HepG2 (cell line): ENCODE results near the gene TNKS1BP1. TPM values are rescaled to one million over a fixed set of nuclear protein-coding genes. Genes with fewer than 3 reads are reported as not detected.

Experiments
- AHDC1 ChIP-seq: sonication (generic); formaldehyde crosslinking; IDR thresholded peaks from 2 replicates; pipeline ENCODE4 v1.5.1; 2020; ENCODE audit warnings: mild to moderate bottlenecking, missing genetic modification reagents, borderline replicate concordance
- CEBPG ChIP-seq: IDR thresholded peaks from 2 replicates; pipeline ENCODE4 v1.6.1; 2016
- FOSL1 ChIP-seq: sonication (generic); formaldehyde crosslinking; IDR thresholded peaks from 2 replicates; pipeline ENCODE4 v1.9.0; 2021; ENCODE audit warnings: missing genetic modification reagents, borderline replicate concordance
- JUNB ChIP-seq: sonication (generic); formaldehyde crosslinking; IDR thresholded peaks from 2 replicates; pipeline ENCODE4 v1.8.0; 2022; ENCODE audit warnings: missing genetic modification reagents, mild to moderate bottlenecking, borderline replicate concordance
- MTF1 ChIP-seq: sonication (generic); formaldehyde crosslinking; IDR thresholded peaks from 2 replicates; pipeline ENCODE4 v1.5.0; 2020; ENCODE audit warnings: missing genetic modification reagents
- NCOA1 ChIP-seq: sonication (generic); formaldehyde crosslinking; IDR thresholded peaks from 2 replicates; pipeline ENCODE4 v1.9.0; 2021; ENCODE audit warnings: missing genetic modification reagents
- SNAPC2 ChIP-seq: sonication (generic); formaldehyde crosslinking; IDR thresholded peaks from 2 replicates; pipeline ENCODE4 v1.8.1; 2022; ENCODE audit warnings: mild to moderate bottlenecking, missing genetic modification reagents
- STAT6 ChIP-seq: sonication (generic); formaldehyde crosslinking; IDR thresholded peaks from 2 replicates; pipeline ENCODE4 v1.4.0; 2020; ENCODE audit warnings: missing genetic modification reagents, mild to moderate bottlenecking, borderline replicate concordance
- THAP7 ChIP-seq: sonication (generic); formaldehyde crosslinking; IDR thresholded peaks from 2 replicates; pipeline ENCODE4 v1.8.1; 2023; ENCODE audit warnings: mild to moderate bottlenecking, missing genetic modification reagents
- ZNF18 ChIP-seq: sonication (generic); formaldehyde crosslinking; IDR thresholded peaks from 2 replicates; pipeline ENCODE4 v1.8.0; 2022; ENCODE audit warnings: mild to moderate bottlenecking, missing genetic modification reagents; ENCODE audit not compliant: insufficient replicate concordance
- ZSCAN12 ChIP-seq: sonication (generic); formaldehyde crosslinking; IDR thresholded peaks from 2 replicates; pipeline ENCODE4 v1.9.0; 2021; ENCODE audit warnings: mild to moderate bottlenecking, missing genetic modification reagents
- polyA plus RNA-seq, 8 experiments: library from polyadenylated mRNA; depleted of rRNA in 3 of 8; stranded (reverse) in 7 of 8; unstranded in 1 of 8; fragments of >200 nt; fragmentation: Illumina TruSeq in 4 of 8; extraction: Trizol in 4 of 8; gene quantifications; 2 replicates each; pipeline versions ENCODE4 v1.2.1 to v1.2.3, GENCODE V29; 2011 to 2016; ENCODE audit warnings: low read depth in 4 of 8, missing spikeins in 1 of 8, mixed read lengths in 1 of 8; ENCODE audit not compliant: insufficient read depth in 1 of 8
- total RNA-seq, 5 experiments: library from RNA; depleted of rRNA; stranded (reverse); fragments of >200 nt; fragmentation: Illumina TruSeq; extraction: Trizol; gene quantifications; 2 replicates each; pipeline ENCODE4 v1.2.3, GENCODE V29; 2016; ENCODE audit warnings: low read depth in 1 of 5

The TNKS1BP1 gene
- total and polyA plus RNA-seq, 2 of the 13 experiments (the other 11 are each of a cell fraction or from before 2014, with no cell fraction given), result 13.7 to 15.0 TPM

GRCh38 chr11:57313071-57313787, 11.5 kb downstream of the TNKS1BP1 start (continued):
- no peak for TF ChIP-seq AHDC1 (CRISPR knock-in tag)
- no peak for TF ChIP-seq ZNF18 (CRISPR knock-in tag)
- TF ChIP-seq CEBPG (CRISPR knock-in tag), result no peak
- TF ChIP-seq THAP7 (CRISPR knock-in tag), result no peak
- no peak for TF ChIP-seq STAT6 (CRISPR knock-in tag)
- TF ChIP-seq MTF1 (CRISPR knock-in tag), result no peak
- no peak for TF ChIP-seq FOSL1 (CRISPR knock-in tag)
- TF ChIP-seq ZSCAN12 (CRISPR knock-in tag), result no peak
- TF ChIP-seq SNAPC2, result no peak
- no peak for TF ChIP-seq JUNB (CRISPR knock-in tag)
- no peak for TF ChIP-seq NCOA1 (CRISPR knock-in tag)
- TF ChIP-seq, all 625 proteins: peak for 29
